Measurements from ENCODE around the gene XRCC1. TPM values are rescaled to one million over a fixed set of nuclear protein-coding genes. Genes with fewer than 3 reads are reported as not detected.

Gene XRCC1
- total RNA-seq, 1 experiment from 2014 or later = 56.8 TPM

GRCh38 chr19:43545276-43545675 is 30.1 kb downstream of the XRCC1 start:
- no peaks in the 10 kb centered on the region for H3K4me1 Mint-ChIP-seq (ENCODE audit: low read depth, unreplicated experiment)
- intact Hi-C loops (cut with micrococcal nuclease; ENCODE audit: unreplicated experiment) = no loop called here
- CTCF ChIA-PET = no interaction called here
- BruUV-seq (replicated peaks) = no TSS peak
- no peak overlapping the region for H3K4me3 Mint-ChIP-seq (ENCODE audit: low read depth, unreplicated experiment)
- no peak for TF ChIP-seq CTCF (IDR thresholded peaks at IDR 0.05; ENCODE audit: unreplicated experiment)
- H3K27ac Mint-ChIP-seq (ENCODE audit: unreplicated experiment) = no peak overlapping the region
- H3K36me3 Mint-ChIP-seq (ENCODE audit: insufficient read depth, unreplicated experiment) = peaks cover 36% of the 10 kb centered on the region
- H3K9me3 Mint-ChIP-seq (ENCODE audit: low read depth, unreplicated experiment) = no peaks in the 10 kb centered on the region
- DNase-seq = no peak
- H3K27me3 Mint-ChIP-seq (ENCODE audit: unreplicated experiment) = no peaks in the 10 kb centered on the region

- TF ChIP-seq CTCF (IDR thresholded peaks at IDR 0.05; ENCODE audit: unreplicated experiment) = no peak
- BruUV-seq (replicated peaks) = no TSS peak
- H3K4me1 Mint-ChIP-seq (ENCODE audit: low read depth, unreplicated experiment) = no peaks in the 10 kb centered on the region
- peaks cover 40% of the 10 kb centered on the region for H3K36me3 Mint-ChIP-seq (ENCODE audit: insufficient read depth, unreplicated experiment)
- no peak overlapping the region for H3K4me3 Mint-ChIP-seq (ENCODE audit: low read depth, unreplicated experiment)
- CTCF ChIA-PET = no interaction called here
- H3K27me3 Mint-ChIP-seq (ENCODE audit: unreplicated experiment) = no peaks in the 10 kb centered on the region
- intact Hi-C loops (cut with micrococcal nuclease; ENCODE audit: unreplicated experiment) = no loop called here
- H3K27ac Mint-ChIP-seq (ENCODE audit: unreplicated experiment) = no peak overlapping the region
- no peak for DNase-seq
- H3K9me3 Mint-ChIP-seq (ENCODE audit: low read depth, unreplicated experiment) = peaks cover 2% of the 10 kb centered on the region
These were observed 31.2 kb downstream of the XRCC1 start for GRCh38 chr19:43544077-43544476.

GRCh38 chr19:43541920-43542650 is 33.2 kb downstream of the XRCC1 start:
- TF ChIP-seq CTCF (IDR thresholded peaks at IDR 0.05; ENCODE audit: unreplicated experiment) = no peak
- CTCF ChIA-PET = no interaction called here
- Mint-ChIP-seq H3K27me3 (ENCODE audit: unreplicated experiment) (no peaks in the 10 kb centered on the region), H3K9me3 (ENCODE audit: low read depth, unreplicated experiment) (peaks cover 4% of the 10 kb centered on the region), H3K36me3 (ENCODE audit: insufficient read depth, unreplicated experiment) (peaks cover 38% of the 10 kb centered on the region), H3K4me3 (ENCODE audit: low read depth, unreplicated experiment) (no peak overlapping the region), H3K27ac (ENCODE audit: unreplicated experiment) (no peak overlapping the region), H3K4me1 (ENCODE audit: low read depth, unreplicated experiment) (no peaks in the 10 kb centered on the region)
- intact Hi-C loops (cut with micrococcal nuclease; ENCODE audit: unreplicated experiment) = no loop called here
- no peak for DNase-seq
- no TSS peak for BruUV-seq (replicated peaks)

GRCh38 chr19:43540381-43540780 is 34.9 kb downstream of the XRCC1 start:
- intact Hi-C loops (cut with micrococcal nuclease; ENCODE audit: unreplicated experiment) = no loop called here
- TF ChIP-seq CTCF (IDR thresholded peaks at IDR 0.05; ENCODE audit: unreplicated experiment) = no peak
- H3K27me3 Mint-ChIP-seq (ENCODE audit: unreplicated experiment) = no peaks in the 10 kb centered on the region
- no peak for DNase-seq
- H3K9me3 Mint-ChIP-seq (ENCODE audit: low read depth, unreplicated experiment) = peaks cover 4% of the 10 kb centered on the region
- H3K36me3 Mint-ChIP-seq (ENCODE audit: insufficient read depth, unreplicated experiment) = peaks cover 34% of the 10 kb centered on the region
- BruUV-seq (replicated peaks) = no TSS peak
- no peak overlapping the region for H3K27ac Mint-ChIP-seq (ENCODE audit: unreplicated experiment)
- CTCF ChIA-PET = no interaction called here
- no peak overlapping the region for H3K4me3 Mint-ChIP-seq (ENCODE audit: low read depth, unreplicated experiment)
- H3K4me1 Mint-ChIP-seq (ENCODE audit: low read depth, unreplicated experiment) = no peaks in the 10 kb centered on the region
